ENCODE results near the gene HAS3.
A peak's percentile ranks its signal among the peaks of the same experiment; 100 is the strongest.
"Not testable (repeated sequence)": the region's sequence is repeated elsewhere in the genome, so short reads cannot be mapped to it uniquely, and the experiment has no call there.

The HAS3 gene

GRCh38 chr16:69118468-69118867, 13.0 kb downstream of the HAS3 start:
- DNase-seq, result no peak

GRCh38 chr16:69118994-69119393, 13.5 kb downstream of the HAS3 start:
- no peak for DNase-seq

- no peak for DNase-seq
These were observed 14.1 kb downstream of the HAS3 start for GRCh38 chr16:69119536-69119935.

- no peak for DNase-seq
These were observed 14.7 kb downstream of the HAS3 start for GRCh38 chr16:69120096-69120664.

GRCh38 chr16:69123910-69124309, 18.5 kb downstream of the HAS3 start:
- no peak for DNase-seq

GRCh38 chr16:69124406-69124805, 19.0 kb downstream of the HAS3 start:
- DNase-seq, result not testable (repeated sequence)

- DNase-seq, result not testable (repeated sequence)
These were observed 19.5 kb downstream of the HAS3 start for GRCh38 chr16:69124961-69125360.

- DNase-seq, result no peak
These were observed 20.8 kb downstream of the HAS3 start for GRCh38 chr16:69126221-69126620.

GRCh38 chr16:69126801-69127200, 21.3 kb downstream of the HAS3 start:
- DNase-seq, result not testable (repeated sequence)

GRCh38 chr16:69127966-69128510, 22.6 kb downstream of the HAS3 start:
- DNase-seq, result no peak

GRCh38 chr16:69130461-69130860, 25.0 kb downstream of the HAS3 start:
- no peak for DNase-seq

- DNase-seq, result no peak
These were observed 25.9 kb downstream of the HAS3 start for GRCh38 chr16:69131167-69131838.

GRCh38 chr16:69131839-69132423, 26.5 kb downstream of the HAS3 start:
- no peak for DNase-seq

- DNase-seq, result peak; percentile 27
These were observed 27.2 kb downstream of the HAS3 start, which contains the start of the genes CHTF8 and UTP4 for GRCh38 chr16:69132424-69133252. Gene CHTF8, minus strand, starts transcription at chr16:69132588. Its CDS starts 11,130 bp downstream, at chr16:69121458. Gene UTP4, plus strand, starts transcription at chr16:69132649. Its CDS starts 811 bp downstream, at chr16:69133460.

- no peak for DNase-seq
These were observed 28.0 kb downstream of the HAS3 start for GRCh38 chr16:69133373-69133954.

GRCh38 chr16:69138608-69139007, 33.2 kb downstream of the HAS3 start:
- DNase-seq, result no peak

GRCh38 chr16:69139464-69139863, 34.0 kb downstream of the HAS3 start:
- not testable (repeated sequence) for DNase-seq

- no peak for DNase-seq
These were observed 35.6 kb downstream of the HAS3 start for GRCh38 chr16:69141014-69141413.

- DNase-seq, result no peak
These were observed 36.5 kb downstream of the HAS3 start for GRCh38 chr16:69141936-69142335.

GRCh38 chr16:69143116-69143515, 37.7 kb downstream of the HAS3 start:
- DNase-seq, result no peak

- no peak for DNase-seq
These were observed 40.2 kb downstream of the HAS3 start for GRCh38 chr16:69145658-69146057.

- DNase-seq, result not testable (repeated sequence)
These were observed 44.2 kb downstream of the HAS3 start for GRCh38 chr16:69149621-69150020.
